ENCODE measurements around the gene RUNX1.

Gene RUNX1

DNA sequence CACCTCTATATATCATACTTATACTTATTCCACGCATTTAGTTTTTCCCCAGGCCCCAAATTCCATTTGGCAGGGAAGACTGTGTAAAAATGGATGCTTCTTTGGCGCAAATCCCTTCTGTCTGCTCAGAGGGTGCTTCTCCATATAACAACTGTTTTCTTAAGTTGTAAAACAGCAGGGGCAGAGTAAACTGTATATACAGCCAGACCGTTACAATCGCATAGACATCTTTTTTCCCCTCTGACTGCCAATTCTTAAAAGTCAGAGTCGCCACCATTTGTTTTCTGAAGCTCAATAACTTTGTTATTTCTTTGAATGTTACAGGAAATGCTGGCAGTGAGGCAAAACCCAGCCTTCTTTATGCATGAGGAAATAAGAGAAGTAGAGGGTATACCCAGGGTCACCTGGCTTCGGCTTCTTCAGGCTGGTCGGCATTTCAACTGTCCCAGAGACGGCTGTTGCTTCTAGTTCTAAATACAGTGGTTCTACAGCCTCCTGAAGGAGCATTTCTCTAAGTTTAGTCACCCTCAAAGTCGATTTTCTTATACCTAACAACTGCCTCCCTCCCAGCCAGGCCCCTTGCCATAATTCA is 191.9 kb downstream of the RUNX1 start:
- TF ChIP-seq, protein P1, sequence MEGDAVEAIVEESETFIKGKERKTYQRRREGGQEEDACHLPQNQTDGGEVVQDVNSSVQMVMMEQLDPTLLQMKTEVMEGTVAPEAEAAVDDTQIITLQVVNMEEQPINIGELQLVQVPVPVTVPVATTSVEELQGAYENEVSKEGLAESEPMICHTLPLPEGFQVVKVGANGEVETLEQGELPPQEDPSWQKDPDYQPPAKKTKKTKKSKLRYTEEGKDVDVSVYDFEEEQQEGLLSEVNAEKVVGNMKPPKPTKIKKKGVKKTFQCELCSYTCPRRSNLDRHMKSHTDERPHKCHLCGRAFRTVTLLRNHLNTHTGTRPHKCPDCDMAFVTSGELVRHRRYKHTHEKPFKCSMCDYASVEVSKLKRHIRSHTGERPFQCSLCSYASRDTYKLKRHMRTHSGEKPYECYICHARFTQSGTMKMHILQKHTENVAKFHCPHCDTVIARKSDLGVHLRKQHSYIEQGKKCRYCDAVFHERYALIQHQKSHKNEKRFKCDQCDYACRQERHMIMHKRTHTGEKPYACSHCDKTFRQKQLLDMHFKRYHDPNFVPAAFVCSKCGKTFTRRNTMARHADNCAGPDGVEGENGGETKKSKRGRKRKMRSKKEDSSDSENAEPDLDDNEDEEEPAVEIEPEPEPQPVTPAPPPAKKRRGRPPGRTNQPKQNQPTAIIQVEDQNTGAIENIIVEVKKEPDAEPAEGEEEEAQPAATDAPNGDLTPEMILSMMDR (IDR thresholded peaks at IDR 0.05; ENCODE audit: low read depth, low read length, missing control alignments): no peak
- DNase-seq (ENCODE audit: low read depth): no peak
- H3K4me3 ChIP-seq (ENCODE audit: low read depth, low read length): no peak overlapping the region

DNA sequence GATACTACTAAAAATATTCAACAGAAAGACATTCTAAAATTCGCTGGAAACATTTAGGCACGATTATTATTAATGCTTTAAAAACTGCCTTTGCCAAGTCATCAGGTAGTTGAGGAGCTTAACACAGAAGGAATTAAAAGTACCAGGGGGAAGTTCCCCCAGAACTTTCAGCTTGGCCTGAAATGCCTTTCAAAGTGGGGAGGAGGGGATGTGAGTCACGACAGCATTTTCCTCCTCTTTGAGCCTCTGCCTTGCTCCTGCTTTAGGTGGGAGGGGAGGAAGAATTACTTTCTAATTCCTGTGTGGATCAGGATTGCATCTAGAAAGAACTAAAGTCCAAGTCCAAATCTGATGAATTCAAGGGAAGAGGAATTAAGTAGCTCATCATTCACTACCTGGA is 196.7 kb downstream of the RUNX1 start:
- H3K4me3 ChIP-seq (ENCODE audit: low read depth, low read length): no peak overlapping the region
- DNase-seq (ENCODE audit: low read depth): no peak
- TF ChIP-seq, protein P1 (IDR thresholded peaks at IDR 0.05; ENCODE audit: low read depth, low read length, missing control alignments): no peak

DNA sequence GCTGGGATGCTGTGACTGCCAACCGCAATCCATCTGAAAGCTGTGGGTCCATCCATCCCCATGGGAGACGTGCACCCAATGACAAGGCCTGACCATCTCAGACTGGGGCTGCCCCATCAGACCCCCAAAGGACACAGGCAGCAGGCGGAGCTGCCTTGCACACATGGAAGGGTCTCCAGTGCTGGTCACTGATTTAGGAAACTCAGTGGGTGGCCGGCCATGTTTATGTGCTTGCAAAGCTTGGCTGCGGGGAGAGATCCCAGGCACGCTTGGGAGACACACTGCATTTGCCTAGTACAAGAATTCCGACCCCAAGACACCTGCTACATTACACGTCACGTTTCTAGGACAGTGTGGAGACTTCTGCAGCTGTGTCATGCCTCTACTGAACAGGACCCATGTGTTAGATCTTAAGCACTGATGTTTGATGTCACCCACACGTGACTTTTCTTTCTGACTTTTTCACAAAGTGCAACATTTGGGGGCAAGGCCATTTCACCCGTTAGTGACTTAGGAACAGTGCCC is 198.9 kb downstream of the RUNX1 start:
- DNase-seq (ENCODE audit: low read depth): no peak

DNA sequence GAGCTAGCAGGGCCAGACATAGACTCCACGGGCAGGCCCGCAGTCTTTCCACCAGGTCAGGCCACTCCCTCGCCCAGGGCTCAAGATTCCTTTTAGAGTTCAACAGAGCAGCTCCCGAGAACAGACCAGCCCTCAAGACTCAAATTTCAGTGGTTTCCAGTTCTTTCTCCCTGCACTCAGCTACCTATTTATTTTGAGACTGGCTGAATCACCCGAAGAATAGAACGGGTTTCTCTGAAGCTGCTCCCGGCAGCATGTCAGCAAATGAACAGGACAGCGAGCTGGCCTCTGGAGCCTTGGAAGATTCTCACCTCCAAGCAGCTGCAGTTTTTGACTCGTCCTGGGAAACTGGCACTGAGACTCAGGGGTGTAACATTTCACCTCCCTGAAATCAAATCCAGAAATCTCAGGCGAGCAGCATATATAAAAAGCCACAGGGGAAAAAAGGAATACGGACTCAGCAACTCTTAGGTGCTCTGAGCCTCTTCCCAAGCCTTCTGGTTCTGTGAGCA is 202.4 kb downstream of the RUNX1 start:
- TF ChIP-seq, protein P1 (IDR thresholded peaks at IDR 0.05; ENCODE audit: low read depth, low read length, missing control alignments): no peak
- DNase-seq (ENCODE audit: low read depth): no peak
- no peak overlapping the region for H3K4me3 ChIP-seq (ENCODE audit: low read depth, low read length)

More for the DNA sequence above, 198.9 kb downstream of the RUNX1 start:
- TF ChIP-seq, protein P1 (IDR thresholded peaks at IDR 0.05; ENCODE audit: low read depth, low read length, missing control alignments): no peak
- no peak overlapping the region for H3K4me3 ChIP-seq (ENCODE audit: low read depth, low read length)

DNA sequence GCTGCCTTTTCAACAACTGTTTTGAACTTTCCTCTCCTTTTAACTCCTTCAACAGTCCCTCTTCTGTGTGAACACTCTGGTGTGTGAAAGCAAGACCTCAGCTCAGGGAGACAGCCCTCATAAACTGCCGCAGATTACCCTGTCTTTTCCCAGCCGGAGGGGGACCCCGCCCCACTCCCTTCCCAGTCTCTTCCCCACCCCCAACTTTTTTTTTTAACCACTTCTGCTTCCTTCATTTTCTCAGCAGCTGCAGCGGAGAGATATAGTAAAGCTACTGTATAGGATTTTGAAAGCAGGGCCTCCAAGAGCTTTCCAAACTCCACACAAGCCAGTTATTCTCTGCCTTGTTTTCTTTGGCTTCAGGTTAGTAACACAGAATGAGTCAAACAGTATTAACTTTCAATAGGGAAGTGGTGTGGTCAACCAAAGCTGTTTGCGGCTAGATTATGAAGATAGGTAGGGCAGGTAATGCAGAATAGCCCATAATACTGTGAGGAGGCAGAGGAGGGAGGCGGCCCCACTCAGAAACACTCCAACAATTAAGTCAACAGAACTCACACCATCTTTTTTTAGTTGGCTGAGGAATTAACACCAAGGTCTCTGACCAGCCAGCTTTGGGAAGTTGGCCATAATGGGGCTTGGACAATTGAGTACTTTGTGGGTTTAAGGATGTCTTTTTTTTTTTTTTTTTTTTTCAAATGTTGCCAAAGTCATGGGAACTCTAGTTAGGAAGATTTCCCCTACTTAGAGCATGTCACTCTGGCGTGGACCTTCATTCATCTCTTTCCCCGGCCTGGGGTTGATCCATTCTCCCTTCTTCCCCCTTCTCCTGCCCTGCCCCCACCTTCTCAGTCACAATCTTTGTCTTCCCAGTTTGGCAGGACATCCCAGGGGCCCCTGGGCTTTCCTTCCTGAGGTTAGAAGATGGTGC is 203.3 kb downstream of the RUNX1 start:
- no peak overlapping the region for H3K4me3 ChIP-seq (ENCODE audit: low read depth, low read length)
- TF ChIP-seq, protein P1 (IDR thresholded peaks at IDR 0.05; ENCODE audit: low read depth, low read length, missing control alignments): no peak
- peak; percentile 67 for DNase-seq (ENCODE audit: low read depth)

DNA sequence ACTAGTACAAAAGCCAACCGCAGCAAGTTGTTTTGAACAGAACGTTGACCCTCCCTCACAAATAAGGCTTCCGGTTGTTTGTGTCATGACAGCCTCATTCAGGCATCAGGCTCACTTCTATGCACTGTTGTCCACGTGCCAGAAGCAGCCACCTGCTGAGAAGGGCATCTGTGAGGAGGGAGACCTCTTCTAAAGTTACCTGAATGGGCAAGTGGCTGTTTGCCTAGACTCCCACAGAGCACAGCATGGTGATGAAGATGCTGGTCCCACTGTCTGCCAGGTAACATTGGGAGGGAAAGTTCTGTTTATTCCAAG is 204.2 kb downstream of the RUNX1 start:
- H3K4me3 ChIP-seq (ENCODE audit: low read depth, low read length): no peak overlapping the region
- TF ChIP-seq, protein P1 (IDR thresholded peaks at IDR 0.05; ENCODE audit: low read depth, low read length, missing control alignments): no peak

More for the DNA sequence above, 204.2 kb downstream of the RUNX1 start:
- DNase-seq (ENCODE audit: low read depth): no peak

Data from GM12864 (cell line).